Gastrocnemius medialis (tissue), 4 donors: ENCODE data around the gene SYDE2.

ENCODE experiments used
- CTCF ChIP-seq, 5 experiments: fragments of 450-650 bp in 3 of 5; fragments of 200-600 bp in 2 of 5; sonication (generic) in 2 of 5; IDR thresholded peaks in 4 of 5; conservative IDR thresholded peaks in 1 of 5; 1 replicate in 4 of 5; 2 replicates in 1 of 5; pipeline ENCODE4 v1.5.1; 2016 to 2019; ENCODE audit warnings: antibody characterized with exemption in 5 of 5, mild to moderate bottlenecking in 3 of 5, moderate library complexity in 3 of 5
- POLR2A ChIP-seq, 2 donors: fragments of 450-650 bp; IDR thresholded peaks; one replicate each; pipeline ENCODE4 v1.6.1; 2017; ENCODE audit warnings: antibody characterized with exemption in 2 of 2, mild to moderate bottlenecking in 2 of 2, moderate library complexity in 2 of 2

- TF ChIP-seq POLR2A (IDR thresholded peaks at IDR 0.05) (no peak), CTCF (IDR thresholded peaks at IDR 0.05 in 4 of 5, conservative IDR thresholded peaks at IDR 0.05 in 1 of 5) (peak; percentile 30 to 70 (median 53))
Measured at GRCh38 chr1:85109475-85109874, 91.3 kb downstream of the SYDE2 start.
